NOMO-1 (cell line): ENCODE results near the gene FAM184B.
"Not testable (repeated sequence)": the region's sequence is repeated elsewhere in the genome, so short reads cannot be mapped to it uniquely, and the experiment has no call there.

Experiments used
- DNase-seq, 2 experiments: peaks; one replicate each; lab custom pipeline; 2025; ENCODE audit not compliant: unreplicated experiment in 2 of 2; lab: John Stamatoyannopoulos, UW

Gene FAM184B

DNA sequence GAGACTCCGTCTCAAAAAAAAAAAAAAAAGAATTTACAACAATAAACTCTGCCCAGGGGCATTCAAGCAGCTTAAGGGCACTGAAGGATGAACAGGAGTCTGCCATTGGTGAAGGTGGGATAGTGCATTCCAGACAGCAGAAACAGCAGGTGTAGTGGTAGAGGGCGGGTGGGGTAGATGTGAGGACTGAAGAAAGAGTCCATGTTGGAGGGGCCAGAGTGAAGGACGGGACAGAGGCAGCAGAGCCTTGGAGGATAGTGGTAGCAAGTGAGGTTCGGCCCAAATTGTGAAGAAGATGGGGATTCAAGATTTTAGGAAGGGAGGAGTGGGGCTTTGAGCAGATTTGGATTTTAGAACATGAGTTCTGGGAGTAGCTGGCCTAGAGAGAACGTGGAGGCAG is 91.3 kb downstream of the FAM184B start:
- no peak for DNase-seq

DNA sequence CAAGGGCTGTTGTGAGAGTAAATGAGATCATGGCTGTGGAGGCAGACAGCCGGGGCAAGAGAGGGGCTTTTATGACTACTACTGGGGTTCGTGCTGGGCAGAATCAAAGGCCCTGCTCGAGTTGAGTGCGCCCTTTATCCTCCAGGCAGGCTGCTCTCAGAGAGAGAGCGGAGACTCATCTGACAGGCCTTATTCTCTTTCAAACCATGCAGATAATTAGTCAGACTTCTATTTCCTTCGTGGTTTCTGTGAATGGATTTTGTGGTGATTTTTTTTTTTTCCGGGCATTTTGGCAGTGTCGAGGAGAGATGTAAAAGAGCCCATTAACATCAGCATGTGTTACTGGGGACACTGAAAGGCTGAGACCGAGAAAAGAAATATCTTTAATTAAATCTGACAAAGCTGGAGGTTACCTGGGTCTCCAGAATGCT is 93.4 kb downstream of the FAM184B start:
- no peak for DNase-seq

DNA sequence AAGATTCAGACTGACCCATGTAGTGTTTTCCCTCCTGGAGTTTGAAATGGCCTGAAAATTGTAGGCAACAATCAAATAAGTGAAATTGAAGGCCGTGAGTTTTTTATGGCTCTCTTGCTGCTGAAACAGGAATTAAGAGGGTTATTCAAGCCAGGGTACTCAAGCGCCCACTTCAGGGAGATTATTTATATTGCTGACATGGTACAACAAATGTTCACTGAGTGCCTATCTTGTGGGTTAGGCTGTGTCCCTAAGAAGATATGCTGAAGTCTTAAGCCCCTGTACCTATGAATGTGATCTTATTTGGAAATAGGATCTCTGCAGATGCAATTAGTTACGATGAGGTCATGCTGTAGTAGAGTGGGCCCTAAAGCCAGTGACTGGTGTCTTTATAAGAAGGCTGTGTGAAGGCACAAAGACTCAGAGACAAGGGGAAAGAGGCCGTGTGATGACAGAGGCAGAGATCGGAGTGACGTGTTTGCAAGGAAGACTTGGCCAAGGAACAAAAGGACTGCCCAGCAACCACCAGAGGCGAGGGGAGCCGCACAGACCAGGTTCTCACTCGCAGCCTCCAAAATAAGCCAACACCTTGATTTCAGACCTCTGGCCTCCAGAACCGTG is 94.1 kb downstream of the FAM184B start:
- DNase-seq = no peak

DNA sequence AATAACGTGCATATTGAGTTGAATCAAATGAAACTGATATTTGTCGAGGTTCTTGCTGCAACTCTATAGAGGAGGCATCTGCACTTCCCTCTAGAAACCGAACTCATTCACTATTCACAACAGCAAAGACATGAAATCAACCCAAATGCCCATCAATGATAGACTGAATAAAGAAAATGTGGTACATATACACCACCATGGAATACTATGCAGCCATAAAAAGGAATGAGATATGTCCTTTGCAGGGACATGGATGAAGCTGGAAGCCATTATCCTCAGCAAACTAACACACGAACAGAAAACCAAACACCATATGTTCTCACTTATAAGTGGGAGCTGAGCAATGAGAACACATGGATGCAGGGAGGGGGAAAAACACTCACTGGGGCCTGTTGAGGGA is 96.8 kb downstream of the FAM184B start:
- not testable (repeated sequence) for DNase-seq

DNA sequence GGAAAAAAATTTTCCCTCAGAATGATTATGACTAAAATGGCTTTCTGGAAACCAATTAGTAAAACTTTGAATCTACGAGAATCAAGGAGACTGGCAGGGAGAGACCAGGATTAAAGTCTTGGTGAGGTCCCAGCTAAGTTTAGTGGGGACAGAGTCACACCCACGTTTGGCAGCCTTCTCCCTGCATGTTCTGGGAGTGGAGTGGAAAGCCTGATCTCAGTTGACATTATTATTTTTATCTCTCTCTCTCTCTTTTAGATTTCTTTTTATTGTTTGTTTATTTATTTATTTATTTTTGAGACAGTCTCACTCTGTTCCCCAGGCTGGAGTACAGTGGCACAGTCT is 99.2 kb downstream of the FAM184B start:
- DNase-seq = no peak

DNA sequence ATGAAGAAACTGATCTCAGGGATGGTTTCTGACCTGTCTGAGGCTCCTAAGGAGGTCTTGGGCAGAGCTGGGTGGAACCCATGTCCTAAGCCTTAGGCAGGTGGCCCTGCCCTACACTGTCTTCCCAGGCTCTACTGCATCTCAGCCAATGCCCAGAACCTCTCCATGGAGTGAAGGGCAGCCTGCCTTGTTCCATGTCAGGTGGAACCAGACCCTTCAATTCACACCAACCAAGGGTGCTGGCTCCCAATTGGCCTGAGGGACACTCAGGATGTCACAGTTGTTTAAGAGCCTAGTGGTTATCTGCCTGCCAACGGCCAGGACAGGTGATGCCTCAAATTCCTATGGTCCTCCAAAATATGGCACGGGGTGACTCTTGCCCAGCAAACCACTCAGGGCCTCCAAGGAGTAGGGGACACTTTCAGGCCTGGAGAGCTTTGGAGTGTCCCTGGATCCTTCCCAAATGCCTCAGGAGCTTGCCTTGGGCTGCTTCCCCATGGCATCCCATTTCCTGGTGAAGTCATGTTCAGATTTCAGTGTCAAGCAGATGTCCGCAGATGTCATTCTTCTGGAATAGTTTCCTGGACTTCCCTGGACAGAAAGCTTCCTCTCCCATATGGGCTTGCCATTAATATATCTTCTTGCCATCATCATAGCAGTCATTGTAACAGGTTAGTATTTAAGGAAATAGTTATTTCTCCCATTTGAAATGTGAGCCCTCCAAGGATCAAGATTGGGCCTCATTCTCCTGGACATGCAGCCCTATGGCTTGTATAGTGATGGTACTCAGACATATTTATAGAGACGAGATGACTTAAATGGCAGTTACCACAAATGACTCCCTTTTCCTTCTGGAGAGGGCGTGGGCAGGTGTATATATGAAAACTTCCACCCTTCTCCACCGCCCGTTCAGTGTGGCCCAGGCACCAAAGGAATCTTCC is 99.9 kb downstream of the FAM184B start:
- DNase-seq = no peak

DNA sequence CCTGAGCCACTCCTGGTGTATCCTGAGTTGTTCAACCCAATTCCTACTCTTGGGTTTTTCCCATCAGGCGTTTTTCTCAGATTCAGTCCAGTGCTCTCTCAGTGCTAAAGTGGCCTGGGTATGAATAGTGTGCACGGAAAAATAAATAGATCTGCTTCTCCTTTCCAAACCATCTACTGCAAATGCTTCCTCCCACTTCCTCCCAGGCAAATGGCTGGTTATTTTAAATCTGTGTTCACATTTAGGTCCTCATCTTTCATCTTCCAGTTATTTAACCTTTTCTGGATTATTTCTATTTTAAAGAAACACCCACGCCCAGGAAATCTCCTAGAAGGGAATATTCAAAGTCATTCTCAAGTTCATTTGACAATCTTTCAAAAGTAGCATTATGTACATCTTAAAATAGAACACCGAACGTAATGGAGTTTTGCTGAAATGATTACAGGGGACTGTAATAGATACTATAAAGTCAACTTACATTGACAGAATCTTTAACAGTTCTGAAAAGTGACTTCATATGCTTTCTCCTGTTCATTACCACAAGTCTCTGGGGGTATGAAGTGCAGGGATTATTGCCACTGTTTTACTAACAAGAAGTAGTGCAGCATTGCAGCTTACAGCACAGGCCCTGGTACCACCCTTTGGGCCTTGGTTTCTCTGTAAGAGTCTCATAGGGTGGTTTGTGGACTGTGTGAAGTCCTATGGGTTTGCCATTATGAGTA is 100.7 kb downstream of the FAM184B start:
- DNase-seq = no peak

DNA sequence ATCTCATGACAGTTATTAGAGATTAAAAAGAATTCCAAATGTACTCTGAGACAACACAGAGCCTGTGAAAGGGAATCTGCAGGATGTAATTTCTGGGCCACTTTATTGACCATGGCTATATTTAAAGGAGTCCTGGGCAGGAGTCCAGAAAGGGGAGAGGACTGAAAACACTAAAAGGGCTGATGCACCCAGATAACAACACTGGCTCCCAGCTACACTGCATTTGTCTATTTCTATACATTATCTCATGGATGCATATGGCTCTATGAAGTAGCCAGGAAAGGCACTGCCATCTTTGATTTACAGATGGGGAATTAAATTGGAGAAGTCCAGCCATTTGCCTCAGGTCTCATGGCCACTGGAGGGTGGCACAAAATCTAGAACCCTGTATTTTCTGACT is 111.0 kb downstream of the FAM184B start:
- DNase-seq = no peak

DNA sequence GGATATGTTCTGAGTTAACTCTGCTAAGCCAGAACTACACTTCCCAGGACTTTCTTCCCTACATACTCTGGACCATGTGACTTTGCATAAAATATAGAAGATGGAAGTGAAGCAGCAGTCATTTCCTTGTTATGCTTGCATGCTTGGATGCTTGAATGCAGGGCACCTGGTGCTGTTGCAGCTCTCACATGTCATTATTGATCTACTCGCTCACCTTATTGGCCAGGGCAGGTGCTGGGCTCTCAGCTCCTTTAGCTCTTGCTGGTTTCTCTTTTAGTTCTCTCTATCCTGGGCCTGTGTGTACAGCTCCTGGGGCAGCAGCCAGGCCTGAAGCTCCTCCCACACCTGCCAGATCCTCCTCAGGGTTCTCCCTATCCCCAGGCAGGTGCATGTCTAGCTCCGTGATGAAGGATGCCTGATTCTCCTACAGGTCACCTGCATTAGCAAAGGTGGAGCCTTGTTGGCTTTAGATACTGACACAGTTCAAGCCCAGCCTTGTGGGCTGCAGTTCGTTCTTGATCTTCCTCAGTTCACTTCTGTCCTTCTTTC is 113.7 kb downstream of the FAM184B start:
- DNase-seq = no peak

DNA sequence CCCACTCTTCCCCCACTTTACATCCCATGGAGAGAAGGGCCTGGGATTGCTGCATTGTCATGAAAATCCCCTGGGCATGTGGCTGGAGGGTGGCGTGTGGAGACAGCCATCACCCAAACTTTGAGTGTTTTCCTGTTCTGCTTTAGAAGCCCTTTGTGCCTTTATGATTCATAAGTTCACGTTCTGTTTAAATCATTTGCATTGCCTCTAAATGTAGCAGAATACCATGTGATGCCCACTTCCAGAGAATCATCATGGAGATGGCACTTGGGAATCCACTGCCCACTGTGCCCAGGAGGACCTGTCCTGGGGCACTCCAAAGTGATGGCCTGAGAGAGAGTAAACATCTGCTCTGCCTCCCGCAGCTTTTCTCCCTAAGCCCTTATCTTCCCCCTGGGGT is 114.2 kb downstream of the FAM184B start:
- DNase-seq = no peak

DNA sequence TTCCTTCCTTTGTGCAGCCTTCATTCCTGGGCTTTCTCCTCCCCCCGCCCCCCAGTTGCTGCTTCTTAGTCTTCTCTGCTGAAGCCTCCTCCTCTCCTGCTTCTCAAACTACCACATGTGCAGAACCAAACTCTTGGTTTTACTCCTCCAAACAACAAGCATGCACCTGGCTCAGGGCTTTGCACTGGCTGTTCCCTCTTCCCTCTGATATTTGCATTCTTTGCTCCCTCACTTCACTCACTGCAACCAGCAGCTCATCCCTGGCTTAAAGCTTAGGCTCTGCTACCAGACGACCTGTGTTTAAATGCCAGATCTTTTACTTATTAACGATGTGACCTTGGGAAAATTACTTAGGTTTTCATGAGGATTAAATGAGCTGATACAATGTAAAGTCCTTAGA is 115.6 kb downstream of the FAM184B start:
- DNase-seq = no peak

DNA sequence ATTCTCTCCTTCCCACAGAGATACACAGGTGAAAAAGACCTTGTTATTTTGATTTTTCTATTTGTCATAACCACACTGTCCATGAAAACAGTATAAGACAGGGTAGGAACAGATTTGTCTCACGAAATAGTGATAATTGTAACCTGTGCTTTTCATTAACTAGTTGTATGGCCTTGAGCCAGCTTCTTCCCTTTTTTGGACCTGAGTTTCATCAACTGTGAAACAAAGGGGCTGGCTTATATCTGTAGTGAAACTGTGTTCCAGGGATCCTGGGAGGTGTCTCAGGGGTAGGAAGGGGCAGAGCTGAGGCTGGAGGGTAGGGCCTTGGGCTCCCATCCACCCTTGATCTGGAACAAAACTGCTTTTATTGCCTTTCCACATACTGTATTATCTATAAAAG is 116.1 kb downstream of the FAM184B start:
- peak in 1 of 2 experiments; percentile 17 for DNase-seq

DNA sequence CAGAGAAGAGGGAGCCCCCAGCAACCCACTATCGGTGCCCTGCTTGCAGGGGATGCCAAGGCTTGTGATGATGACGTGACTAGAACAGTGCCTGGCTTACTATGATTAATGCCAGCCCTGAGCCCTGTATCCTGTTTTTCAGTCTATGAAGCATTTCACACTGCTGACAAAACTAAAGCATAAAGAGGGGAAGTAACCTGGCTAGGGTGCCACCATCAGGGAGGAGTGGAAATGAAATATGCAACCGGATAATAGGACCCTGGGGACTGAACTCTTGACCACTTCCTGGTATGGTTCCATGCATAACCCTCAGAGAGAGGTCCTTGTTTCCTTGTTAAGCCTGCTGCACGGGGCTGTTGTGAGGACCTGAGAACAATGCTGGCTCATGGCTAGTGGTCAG is 116.7 kb downstream of the FAM184B start:
- DNase-seq = peak; percentile 30 to 76

DNA sequence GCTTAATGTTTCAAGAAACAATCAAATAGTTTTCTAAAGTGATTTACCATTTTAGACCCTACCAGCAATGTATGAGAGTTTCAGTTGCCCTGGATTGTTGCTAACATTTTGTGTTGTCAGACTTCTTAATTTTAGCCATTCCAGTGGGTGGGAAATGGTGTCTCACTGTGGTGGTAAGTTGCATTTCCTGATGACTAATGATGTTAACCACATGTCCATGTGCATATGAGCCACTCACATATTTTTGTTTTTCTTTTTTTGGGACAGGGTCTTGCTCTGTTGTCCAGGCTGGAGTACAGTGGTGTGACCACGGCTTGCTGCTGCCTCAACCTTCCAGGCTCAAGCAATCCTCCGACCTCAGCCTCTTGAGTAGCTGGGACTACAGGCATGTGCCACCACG is 118.7 kb downstream of the FAM184B start:
- DNase-seq = no peak

DNA sequence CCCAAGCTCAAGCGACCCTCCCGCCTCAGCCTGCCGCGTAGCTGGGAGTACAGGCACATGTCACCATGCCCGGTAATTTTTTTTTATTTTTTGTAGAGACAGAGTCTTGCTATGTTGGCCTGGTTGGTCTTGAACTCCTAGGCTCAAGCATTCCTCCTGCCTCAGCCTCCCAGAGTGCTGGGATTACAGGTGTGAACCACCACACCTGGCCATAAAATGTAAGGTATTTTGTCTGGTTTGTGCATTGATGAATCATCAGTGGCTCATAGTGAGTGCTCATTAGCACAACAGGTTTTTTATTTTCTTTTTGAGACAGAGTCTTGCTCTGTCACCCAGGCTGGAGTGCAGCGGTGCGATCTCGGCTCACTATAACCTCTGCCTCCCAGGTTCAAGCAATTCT is 122.2 kb downstream of the FAM184B start:
- not testable (repeated sequence) for DNase-seq

DNA sequence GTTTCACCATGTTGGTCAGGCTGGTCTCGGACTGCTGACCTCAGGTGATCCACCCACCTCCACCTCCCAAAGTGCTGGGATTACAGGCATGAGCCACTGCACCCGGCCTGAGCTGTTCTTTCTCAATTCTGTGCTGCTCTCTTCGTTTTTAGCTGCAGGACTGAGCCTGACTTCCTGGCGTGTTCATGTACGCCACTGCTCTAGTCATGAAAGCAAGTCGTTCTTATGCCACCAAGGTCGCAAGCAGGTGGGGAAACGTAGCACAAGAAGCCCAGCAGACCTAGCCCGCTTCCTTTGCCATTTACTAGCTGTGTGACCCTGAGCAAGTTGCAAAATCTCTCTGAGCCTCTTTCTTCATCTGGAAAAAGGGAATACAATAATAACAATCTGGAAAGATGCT is 123.6 kb downstream of the FAM184B start:
- DNase-seq = no peak

DNA sequence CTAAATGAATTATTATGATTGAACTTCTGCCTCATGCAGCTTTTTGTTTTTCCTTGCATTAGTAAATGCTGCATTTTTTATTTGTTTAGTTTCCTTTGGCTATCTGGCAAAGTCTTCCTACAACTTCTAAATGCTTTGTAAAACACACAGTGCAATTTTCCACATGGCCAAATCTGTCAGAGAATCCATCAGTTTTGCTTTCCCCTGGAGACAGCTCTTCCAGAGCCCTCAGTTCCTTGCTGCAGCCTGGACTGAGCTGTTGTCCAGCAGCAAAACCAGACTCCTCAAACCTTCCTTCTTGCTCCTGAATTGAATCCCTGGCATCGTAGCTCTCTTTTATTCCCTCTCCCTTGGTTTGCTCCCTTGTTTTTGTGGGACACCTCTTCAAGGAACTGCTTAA is 124.3 kb downstream of the FAM184B start:
- DNase-seq = no peak

DNA sequence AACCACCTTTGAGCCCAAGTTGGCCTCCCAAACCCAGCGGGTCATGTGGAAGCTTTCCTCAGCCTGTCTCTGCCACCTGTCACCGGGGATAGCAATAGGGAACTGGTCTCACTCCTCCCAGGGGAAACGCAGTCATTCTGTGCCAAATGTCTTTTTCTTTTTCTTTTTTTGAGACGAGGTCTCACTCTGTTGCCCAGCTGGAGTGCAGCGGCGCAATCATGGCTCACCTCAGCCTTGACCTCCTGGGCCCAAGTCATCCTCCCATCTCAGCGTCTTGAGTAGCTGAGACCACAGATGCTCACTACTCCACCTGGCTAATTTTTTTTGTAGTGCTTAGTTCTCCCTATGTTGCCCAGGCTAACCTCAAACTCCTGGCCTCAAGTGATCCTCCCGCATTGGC is 126.7 kb downstream of the FAM184B start:
- no peak for DNase-seq

DNA sequence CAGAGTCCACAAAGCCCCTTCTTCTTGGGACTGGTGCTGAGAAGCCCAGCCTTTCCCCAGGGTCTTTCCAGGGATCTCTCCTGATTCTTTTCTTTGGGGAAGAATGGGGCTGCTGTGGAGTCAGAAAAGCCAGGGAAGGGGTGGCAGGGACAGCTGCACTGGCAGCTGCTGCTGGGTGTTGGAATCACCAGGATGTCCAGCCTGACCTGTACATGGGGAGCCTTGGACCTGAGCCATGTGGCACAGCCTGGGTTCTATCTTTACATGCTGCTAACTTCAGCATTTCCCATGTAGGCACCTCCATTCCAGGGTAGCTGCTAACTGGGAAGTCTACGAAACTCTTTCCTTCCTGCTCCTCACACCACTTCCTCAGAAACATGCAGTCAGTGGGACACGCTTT is 131.0 kb downstream of the FAM184B start:
- DNase-seq = no peak

DNA sequence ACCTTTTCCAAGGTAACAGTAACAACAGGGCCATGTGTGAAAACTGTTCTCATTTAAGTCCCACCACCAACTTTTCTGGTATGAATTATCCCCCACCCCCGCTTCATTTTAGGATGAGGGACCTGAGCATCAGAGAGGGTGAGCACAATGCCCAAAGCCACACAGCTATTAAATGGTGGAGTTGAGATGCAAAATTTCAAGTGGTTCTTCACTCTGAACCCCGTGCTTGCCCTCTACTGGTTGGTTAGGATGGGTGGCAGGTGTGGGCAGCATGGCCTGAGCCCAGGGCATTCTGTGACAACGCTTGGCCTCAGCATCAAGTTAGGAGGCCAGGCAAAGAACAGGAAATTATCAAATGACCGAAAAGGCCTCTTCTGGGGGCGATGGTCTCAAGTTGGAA is 133.5 kb downstream of the FAM184B start:
- no peak for DNase-seq

DNA sequence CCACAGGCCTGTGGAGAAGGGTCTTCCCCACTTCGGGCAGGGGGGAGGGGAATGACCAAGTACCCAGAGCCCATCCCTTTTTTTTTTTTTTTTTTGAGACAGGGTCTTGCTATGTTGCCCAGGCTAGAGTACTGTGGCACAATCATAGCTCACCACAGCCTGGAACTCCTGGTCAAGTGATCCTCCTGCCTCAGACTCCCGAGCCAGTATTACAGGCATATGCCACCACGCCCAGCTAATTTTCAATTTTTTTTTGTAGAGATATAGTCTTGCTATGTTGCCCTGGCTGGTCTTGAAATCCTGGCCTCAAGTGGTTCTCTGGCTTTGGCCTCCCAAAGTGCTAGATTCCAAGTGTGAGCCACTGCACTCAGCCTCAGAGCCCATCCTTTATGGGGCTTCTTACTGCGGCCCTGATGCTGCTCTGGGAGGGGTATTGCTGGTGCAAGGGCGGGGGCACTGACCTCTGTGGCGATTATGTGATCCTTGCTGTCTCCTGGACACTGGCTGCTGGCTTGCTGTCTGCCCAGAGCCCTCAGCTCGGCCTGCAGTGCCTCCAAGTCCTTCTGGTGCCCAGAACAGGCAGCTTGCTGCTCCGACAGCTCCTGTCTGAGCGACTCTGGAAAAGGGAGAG is 134.1 kb downstream of the FAM184B start:
- no peak for DNase-seq
